RPMI8226 (cell line): ENCODE measurements around the gene PMEL.

ENCODE experiments used
- DNase-seq: peaks from one replicate; pipeline ENCODE4 v3.0.0-alpha.2; 2015

PMEL gene

GRCh38 chr12:55912908-55913307 is 52.9 kb downstream of the PMEL start:
- no peak for DNase-seq

- DNase-seq, result no peak
Observed at GRCh38 chr12:55909513-55909884, 56.3 kb downstream of the PMEL start.

- no peak for DNase-seq
Observed at GRCh38 chr12:55908726-55909512, 56.9 kb downstream of the PMEL start.

- no peak for DNase-seq
Observed at GRCh38 chr12:55906056-55906455, 59.8 kb downstream of the PMEL start.
